Nephron progenitor cell (in vitro differentiated cells): Measurements from ENCODE around the gene KIF26B.

Experiments used
- DNase-seq: peaks from one replicate; pipeline ENCODE4 v3.0.0; 2021
- H3K27ac Mint-ChIP-seq: 2 replicates; pipeline ENCODE4 v1.8.0; 2021; ENCODE audit warnings: mild to moderate bottlenecking, moderate library complexity, mixed read lengths
- H3K27me3 Mint-ChIP-seq: 2 replicates; pipeline ENCODE4 v1.8.0; 2021; ENCODE audit warnings: mild to moderate bottlenecking, low read depth, mixed read lengths; ENCODE audit not compliant: poor library complexity
- H3K36me3 Mint-ChIP-seq: 2 replicates; pipeline ENCODE4 v1.8.0; 2021; ENCODE audit warnings: low read depth, mixed read lengths
- H3K4me1 Mint-ChIP-seq: 2 replicates; pipeline ENCODE4 v1.8.0; 2021; ENCODE audit warnings: mixed read lengths
- H3K4me3 Mint-ChIP-seq: 2 replicates; pipeline ENCODE4 v1.8.0; 2021; ENCODE audit warnings: mild to moderate bottlenecking, moderate library complexity, mixed read lengths
- H3K9me3 Mint-ChIP-seq: 2 replicates; pipeline ENCODE4 v1.8.0; 2021; ENCODE audit warnings: mild to moderate bottlenecking, moderate library complexity, mixed read lengths
- TF ChIP-seq, protein P1 (sequence below): fragments of 200-600 bp; sonication (generic); IDR thresholded peaks from 2 replicates; pipeline ENCODE4 v1.5.0; 2021; ENCODE audit warnings: antibody characterized with exemption

KIF26B gene

GRCh38 chr1:245541369-245541768, 386.6 kb downstream of the KIF26B start:
- H3K27me3 Mint-ChIP-seq: peaks cover 6% of the 10 kb centered on the region
- peaks cover 36% of the 10 kb centered on the region for H3K36me3 Mint-ChIP-seq
- peak overlapping the region; percentile 85 for H3K27ac Mint-ChIP-seq
- no peaks in the 10 kb centered on the region for H3K9me3 Mint-ChIP-seq
- peaks cover 61% of the 10 kb centered on the region for H3K4me1 Mint-ChIP-seq
- TF ChIP-seq, protein P1, sequence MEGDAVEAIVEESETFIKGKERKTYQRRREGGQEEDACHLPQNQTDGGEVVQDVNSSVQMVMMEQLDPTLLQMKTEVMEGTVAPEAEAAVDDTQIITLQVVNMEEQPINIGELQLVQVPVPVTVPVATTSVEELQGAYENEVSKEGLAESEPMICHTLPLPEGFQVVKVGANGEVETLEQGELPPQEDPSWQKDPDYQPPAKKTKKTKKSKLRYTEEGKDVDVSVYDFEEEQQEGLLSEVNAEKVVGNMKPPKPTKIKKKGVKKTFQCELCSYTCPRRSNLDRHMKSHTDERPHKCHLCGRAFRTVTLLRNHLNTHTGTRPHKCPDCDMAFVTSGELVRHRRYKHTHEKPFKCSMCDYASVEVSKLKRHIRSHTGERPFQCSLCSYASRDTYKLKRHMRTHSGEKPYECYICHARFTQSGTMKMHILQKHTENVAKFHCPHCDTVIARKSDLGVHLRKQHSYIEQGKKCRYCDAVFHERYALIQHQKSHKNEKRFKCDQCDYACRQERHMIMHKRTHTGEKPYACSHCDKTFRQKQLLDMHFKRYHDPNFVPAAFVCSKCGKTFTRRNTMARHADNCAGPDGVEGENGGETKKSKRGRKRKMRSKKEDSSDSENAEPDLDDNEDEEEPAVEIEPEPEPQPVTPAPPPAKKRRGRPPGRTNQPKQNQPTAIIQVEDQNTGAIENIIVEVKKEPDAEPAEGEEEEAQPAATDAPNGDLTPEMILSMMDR: no peak
- no peak for DNase-seq
- H3K4me3 Mint-ChIP-seq: no peak overlapping the region

DNA sequence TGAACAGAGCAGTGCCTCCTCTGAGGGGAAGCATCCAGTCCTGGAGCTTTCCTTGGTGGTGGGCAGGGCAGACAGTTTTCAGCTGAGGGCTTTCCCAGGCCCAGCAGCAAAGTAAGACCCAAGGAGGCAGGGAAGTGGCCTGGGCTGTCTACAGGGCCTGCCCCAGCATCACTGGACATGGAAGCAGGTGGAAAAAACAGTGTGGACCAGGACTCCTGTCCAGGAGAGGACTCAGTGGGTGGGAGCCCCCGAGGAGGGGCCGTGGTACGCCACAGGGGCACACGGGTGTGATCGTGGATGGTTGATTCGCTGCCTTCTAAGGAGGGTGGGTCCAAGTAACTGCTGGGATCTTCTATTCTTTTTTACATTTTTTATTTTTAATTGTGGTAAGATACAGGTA, 387.6 kb downstream of the KIF26B start:
- Mint-ChIP-seq H3K9me3 (no peaks in the 10 kb centered on the region), H3K27ac (no peak overlapping the region), H3K36me3 (peaks cover 33% of the 10 kb centered on the region), H3K4me3 (no peak overlapping the region), H3K4me1 (peaks cover 58% of the 10 kb centered on the region), H3K27me3 (peaks cover 6% of the 10 kb centered on the region)
- TF ChIP-seq, protein P1: no peak
- DNase-seq: no peak

GRCh38 chr1:245544236-245544635, 389.5 kb downstream of the KIF26B start:
- Mint-ChIP-seq H3K27me3 (peaks cover 9% of the 10 kb centered on the region), H3K36me3 (peaks cover 38% of the 10 kb centered on the region)

DNA sequence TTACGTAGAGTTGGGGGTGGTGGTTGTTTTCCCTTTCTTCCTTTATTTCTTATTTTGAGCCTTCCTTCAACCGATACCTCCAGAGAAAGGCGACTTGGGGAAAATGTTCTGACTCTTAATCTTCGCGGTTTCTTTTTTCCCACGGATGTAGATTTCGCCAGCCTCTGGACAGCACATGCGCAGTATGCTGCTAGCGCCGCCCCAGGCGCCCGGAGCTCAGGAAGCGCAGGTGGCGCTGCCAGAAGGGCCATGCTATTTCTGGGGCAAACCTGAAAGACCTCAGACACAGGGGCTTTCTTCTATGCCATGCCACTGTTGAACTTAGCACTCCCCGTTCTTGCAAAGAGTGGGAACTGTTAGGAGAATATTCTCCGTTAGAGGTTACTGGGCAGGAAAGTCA, 392.1 kb downstream of the KIF26B start:
- H3K27ac Mint-ChIP-seq: no peak overlapping the region
- no peak for DNase-seq

More at GRCh38 chr1:245544236-245544635, 389.5 kb downstream of the KIF26B start:
- Mint-ChIP-seq H3K4me3 (no peak overlapping the region), H3K4me1 (peaks cover 58% of the 10 kb centered on the region), H3K27ac (peak overlapping the region; percentile 80), H3K9me3 (no peaks in the 10 kb centered on the region)
- TF ChIP-seq, protein P1: no peak
- no peak for DNase-seq

DNA sequence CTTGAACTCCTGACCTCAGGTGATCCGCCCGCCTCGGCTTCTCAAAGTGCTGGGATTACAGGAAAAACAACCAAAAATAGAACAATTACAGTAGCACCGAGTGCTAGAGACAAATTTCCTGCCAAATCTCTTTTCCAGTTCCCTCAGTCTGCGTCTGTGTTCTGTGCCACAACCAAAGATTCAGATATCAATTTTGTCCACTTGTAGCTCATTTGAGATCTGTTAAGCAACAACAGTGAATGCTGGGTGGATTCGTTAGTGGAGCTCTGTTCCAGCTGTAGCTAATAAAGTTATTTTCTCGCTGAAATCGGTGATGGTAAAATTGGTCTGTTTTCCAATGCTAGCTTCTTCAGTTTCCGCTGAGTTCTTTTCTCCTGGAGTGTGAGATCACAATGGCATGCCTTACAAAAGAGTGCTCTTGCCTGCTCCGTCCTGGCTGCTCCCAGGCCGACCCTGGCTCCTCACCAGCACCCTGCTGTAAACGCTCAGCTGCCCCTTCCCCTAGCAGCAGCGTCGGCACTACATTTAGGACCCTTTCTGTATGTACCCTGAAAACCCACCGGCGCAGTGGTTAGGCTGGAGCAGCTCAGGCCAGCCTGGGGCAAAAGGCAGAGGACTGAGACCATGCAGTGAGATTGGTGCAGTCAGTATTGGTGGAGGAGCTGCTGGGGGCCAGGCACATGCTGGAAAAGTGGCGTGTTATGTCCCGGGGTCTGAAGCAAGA, 395.4 kb downstream of the KIF26B start:
- Mint-ChIP-seq H3K4me1 (peaks cover 49% of the 10 kb centered on the region), H3K9me3 (no peaks in the 10 kb centered on the region), H3K27ac (peak overlapping the region; percentile 99), H3K27me3 (peaks cover 10% of the 10 kb centered on the region), H3K4me3 (no peak overlapping the region), H3K36me3 (peaks cover 23% of the 10 kb centered on the region)
- DNase-seq: peak; percentile 14
- TF ChIP-seq, protein P1: no peak

More for the DNA sequence above, 392.1 kb downstream of the KIF26B start:
- H3K36me3 Mint-ChIP-seq: peaks cover 37% of the 10 kb centered on the region
- H3K4me3 Mint-ChIP-seq: no peak overlapping the region
- no peaks in the 10 kb centered on the region for H3K9me3 Mint-ChIP-seq
- H3K4me1 Mint-ChIP-seq: peaks cover 65% of the 10 kb centered on the region
- TF ChIP-seq, protein P1: no peak
- H3K27me3 Mint-ChIP-seq: peaks cover 11% of the 10 kb centered on the region

GRCh38 chr1:245550720-245551043, 395.9 kb downstream of the KIF26B start:
- no peak for DNase-seq
- H3K27ac Mint-ChIP-seq: peak overlapping the region; percentile 99
- no peak overlapping the region for H3K4me3 Mint-ChIP-seq
- peaks cover 23% of the 10 kb centered on the region for H3K36me3 Mint-ChIP-seq
- peaks cover 12% of the 10 kb centered on the region for H3K27me3 Mint-ChIP-seq
- TF ChIP-seq, protein P1: no peak
- H3K9me3 Mint-ChIP-seq: no peaks in the 10 kb centered on the region
- peaks cover 49% of the 10 kb centered on the region for H3K4me1 Mint-ChIP-seq
